Erythroblast (primary cell): ENCODE results near the gene ANKRD10.

Experiments
- GATA1 ChIP-seq: IDR thresholded peaks from 2 replicates; pipeline ENCODE4 v1.6.1; 2011; ENCODE audit warnings: low read depth, mild to moderate bottlenecking, control low read depth, low read length, moderate library complexity
- POLR2A ChIP-seq: IDR thresholded peaks from 2 replicates; pipeline ENCODE4 v1.6.1; 2011; ENCODE audit warnings: mild to moderate bottlenecking, low read length

- TF ChIP-seq POLR2A = no peak
- TF ChIP-seq GATA1 = no peak
Observed at GRCh38 chr13:110949628-110950027, 34.8 kb upstream of the ANKRD10 start.
